Lung (tissue), 12 donors: ENCODE results near the gene COL4A2. TPM values are rescaled to one million over a fixed set of nuclear protein-coding genes. Genes with fewer than 3 reads are reported as not detected.

ENCODE experiments used
- ATAC-seq: fragments of 200-7000 bp; cut with Tn5 transposase; one replicate; pipeline ENCODE4 v1.9.1; 2020; ENCODE audit warnings: moderate number of reproducible peaks; ENCODE audit not compliant: insufficient read depth, low FRiP score
- DNase-seq, 3 donors: peaks; one replicate each; pipeline ENCODE4 v3.0.0-alpha.2; 2013 to 2017
- H3K27ac ChIP-seq, 2 donors: one replicate each; pipeline ENCODE4 v1.5.1; 2013; ENCODE audit warnings: mild to moderate bottlenecking in 2 of 2, moderate library complexity in 2 of 2, control low read depth in 1 of 2, inconsistent platforms in 1 of 2, low read depth in 1 of 2, low read length in 1 of 2
- H3K27me3 ChIP-seq, 3 donors: one replicate each; pipeline ENCODE4 v1.5.1; 2013; ENCODE audit warnings: low read length in 2 of 3; ENCODE audit not compliant: control insufficient read depth in 3 of 3, insufficient read depth in 3 of 3
- H3K36me3 ChIP-seq, 4 donors: one replicate each; pipeline ENCODE4 v1.5.1; 2013; ENCODE audit warnings: low read length in 4 of 4, mild to moderate bottlenecking in 1 of 4, moderate library complexity in 1 of 4; ENCODE audit not compliant: control insufficient read depth in 4 of 4, insufficient read depth in 4 of 4
- H3K4me1 ChIP-seq, 5 donors: one replicate each; pipeline ENCODE4 v1.5.1; 2013; ENCODE audit warnings: low read length in 5 of 5, mild to moderate bottlenecking in 2 of 5, moderate library complexity in 1 of 5; ENCODE audit not compliant: control insufficient read depth in 5 of 5, insufficient read depth in 5 of 5
- H3K4me3 ChIP-seq: one replicate; pipeline ENCODE4 v1.5.1; 2013; ENCODE audit warnings: mild to moderate bottlenecking, control low read depth, moderate library complexity
- H3K9ac ChIP-seq, 2 donors: one replicate each; pipeline ENCODE4 v1.5.1; 2013; ENCODE audit warnings: low read length in 2 of 2, control low read depth in 1 of 2; ENCODE audit not compliant: insufficient read depth in 1 of 2
- H3K9me3 ChIP-seq, 4 donors: one replicate each; pipeline ENCODE4 v1.5.1; 2013; ENCODE audit warnings: low read length in 3 of 4, mild to moderate bottlenecking in 1 of 4, moderate library complexity in 1 of 4; ENCODE audit not compliant: control insufficient read depth in 4 of 4, insufficient read depth in 3 of 4
- CTCF ChIP-seq: IDR thresholded peaks from 2 replicates; pipeline ENCODE4 v1.5.1; 2012; ENCODE audit warnings: mild to moderate bottlenecking; ENCODE audit errors: control extremely low read depth, extremely low read depth
- WGBS, 2 donors: extraction: QIAGEN DNeasy Blood & Tissue Kit; methylation state at CpG; one replicate each; pipeline ENCODE4 v1.1.7; 2013; 5-methylcytosine and 5-hydroxymethylcytosine counted together
- polyA plus RNA-seq, 2 donors: library from polyadenylated mRNA; stranded (reverse); fragments of 200-250 nt; gene quantifications; one replicate each; pipeline ENCODE4 v1.2.1, GENCODE V29; 2013
- total RNA-seq, 2 donors: library from RNA; depleted of rRNA in 1 of 2; stranded (reverse); fragments of >200 nt in 1 of 2; gene quantifications; one replicate each; pipeline ENCODE4 v1.2.1, GENCODE V29; 2014 to 2021
- donor health status: control.
- donor health status: control.
- donor health status: Bipolar disorder and iron deficiency.
- donor health status: healthy.
- donor health status: DM: yes; HTN: yes; CAD: no.

The COL4A2 gene
- total and polyA plus RNA-seq, 4 donors: 169 to 627 (median 339) TPM

GRCh38 chr13:110463871-110464510 lies 156.9 kb downstream of the COL4A2 start:
- no peak overlapping the region for H3K27ac ChIP-seq
- 60 to 69% methylated on average over 6 of the region's 6 CpGs for WGBS, 2 donors
- H3K9me3 ChIP-seq: no peaks in the 10 kb centered on the region
- ATAC-seq: no peak
- no peak overlapping the region for H3K4me3 ChIP-seq
- TF ChIP-seq CTCF: no peak
- no peaks in the 10 kb centered on the region for H3K27me3 ChIP-seq
- no peak for DNase-seq
- H3K4me1 ChIP-seq: no peaks in the 10 kb centered on the region
- peaks cover 16 to 46% (median 38%) of the 10 kb centered on the region in 4 donors for H3K36me3 ChIP-seq
- H3K9ac ChIP-seq: no peak overlapping the region

GRCh38 chr13:110464556-110465333 lies 157.7 kb downstream of the COL4A2 start:
- no peak for TF ChIP-seq CTCF
- no peaks in the 10 kb centered on the region for H3K9me3 ChIP-seq
- no peak overlapping the region for H3K4me3 ChIP-seq
- H3K9ac ChIP-seq: no peak overlapping the region
- H3K27me3 ChIP-seq: no peaks in the 10 kb centered on the region
- DNase-seq (no peak), ATAC-seq (no peak)
- 84 to 92% methylated on average over 22 of the region's 22 CpGs for WGBS, 2 donors
- peaks cover 16 to 43% (median 39%) of the 10 kb centered on the region in 4 donors for H3K36me3 ChIP-seq
- no peak overlapping the region for H3K27ac ChIP-seq
- H3K4me1 ChIP-seq: no peaks in the 10 kb centered on the region

- no peak for ATAC-seq
- no peak overlapping the region for H3K4me3 ChIP-seq
- TF ChIP-seq CTCF: no peak
- H3K27me3 ChIP-seq: no peaks in the 10 kb centered on the region
- H3K9ac ChIP-seq: no peak overlapping the region
- peak overlapping the region in 1 of 2 donors; percentile 8 for H3K27ac ChIP-seq
- no peaks in the 10 kb centered on the region for H3K4me1 ChIP-seq
- no peaks in the 10 kb centered on the region for H3K9me3 ChIP-seq
- no peak for DNase-seq
- 80 to 82% methylated on average over 9 of the region's 9 CpGs for WGBS, 2 donors
- H3K36me3 ChIP-seq: peaks cover 16 to 46% (median 39%) of the 10 kb centered on the region in 4 donors
Observed at GRCh38 chr13:110465696-110466095, 158.6 kb downstream of the COL4A2 start.
